Activated T-helper 1 cell treated with anti-CD3 and anti-CD28 coated beads, Interleukin-2, amount 50 U/mL, for 16 hours (primary cell): Measurements from ENCODE around the gene NUDT12.
A peak's percentile ranks its signal among the peaks of the same experiment; 100 is the strongest.

ENCODE experiments used
- DNase-seq, 2 donors: peaks; one replicate each; pipeline ENCODE4 v3.0.0-alpha.2; 2020; ENCODE audit warnings: low read depth in 1 of 2, low spot score in 1 of 2

The NUDT12 gene

GRCh38 chr5:103562453-103563157, at the start of gene NUDT12:
NUDT12 (minus strand) TSS chr5:103562789; CDS start chr5:103560248, 2,541 bp downstream.
- peak; percentile 5 to 9 for DNase-seq

- no peak for DNase-seq
Observed at GRCh38 chr5:103607346-103607745, 44.8 kb upstream of the NUDT12 start.

- no peak for DNase-seq
Observed at GRCh38 chr5:103605277-103605676, 42.7 kb upstream of the NUDT12 start.

GRCh38 chr5:103602438-103602837, 39.8 kb upstream of the NUDT12 start:
- DNase-seq = no peak

GRCh38 chr5:103601314-103601713, 38.7 kb upstream of the NUDT12 start:
- DNase-seq = no peak

- no peak for DNase-seq
Observed at GRCh38 chr5:103600086-103600485, 37.5 kb upstream of the NUDT12 start.

- no peak for DNase-seq
Observed at GRCh38 chr5:103598997-103599566, 36.5 kb upstream of the NUDT12 start.

- DNase-seq = no peak
Observed at GRCh38 chr5:103590221-103590620, 27.6 kb upstream of the NUDT12 start.

- DNase-seq = no peak
Observed at GRCh38 chr5:103589776-103590175, 27.2 kb upstream of the NUDT12 start.

- no peak for DNase-seq
Observed at GRCh38 chr5:103589357-103589756, 26.8 kb upstream of the NUDT12 start.

- DNase-seq = no peak
Observed at GRCh38 chr5:103587185-103587748, 24.7 kb upstream of the NUDT12 start.

- no peak for DNase-seq
Observed at GRCh38 chr5:103582364-103582763, 19.8 kb upstream of the NUDT12 start.

- no peak for DNase-seq
Observed at GRCh38 chr5:103573411-103573810, 10.8 kb upstream of the NUDT12 start.

- no peak for DNase-seq
Observed at GRCh38 chr5:103572454-103572853, 9.9 kb upstream of the NUDT12 start.

GRCh38 chr5:103571730-103572129, 9.1 kb upstream of the NUDT12 start:
- no peak for DNase-seq

- DNase-seq = no peak
Observed at GRCh38 chr5:103569313-103570060, 6.9 kb upstream of the NUDT12 start.

GRCh38 chr5:103565719-103566118, 3.1 kb upstream of the NUDT12 start:
- DNase-seq = no peak

- no peak for DNase-seq
Observed at GRCh38 chr5:103561685-103562452, 720 bp downstream of the NUDT12 start.

- DNase-seq = no peak
Observed at GRCh38 chr5:103560826-103561225, 1.8 kb downstream of the NUDT12 start.

- DNase-seq = no peak
Observed at GRCh38 chr5:103546858-103547257, 15.7 kb downstream of the NUDT12 start.

GRCh38 chr5:103542441-103542840, 20.1 kb downstream of the NUDT12 start:
- no peak for DNase-seq
